ENCODE measurements around the gene ELFN2.

ELFN2 gene

GRCh38 chr22:37345863-37346504 lies 81.3 kb downstream of the ELFN2 start:
- DNase-seq (ENCODE audit: low read depth), result peak; percentile 72

GRCh38 chr22:37344735-37345449 lies 82.4 kb downstream of the ELFN2 start:
- no peak for TF ChIP-seq CTCF (conservative IDR thresholded peaks at IDR 0.05; ENCODE audit: low read depth, low read length)
- no peak overlapping the region for H3K4me3 ChIP-seq (ENCODE audit: low read depth, low read length)
- DNase-seq (ENCODE audit: low read depth), result no peak

More at GRCh38 chr22:37345863-37346504, 81.3 kb downstream of the ELFN2 start:
- no peak overlapping the region for H3K4me3 ChIP-seq (ENCODE audit: low read depth, low read length)
- TF ChIP-seq CTCF (conservative IDR thresholded peaks at IDR 0.05; ENCODE audit: low read depth, low read length), result no peak

GRCh38 chr22:37343863-37344734 lies 83.2 kb downstream of the ELFN2 start:
- TF ChIP-seq CTCF (conservative IDR thresholded peaks at IDR 0.05; ENCODE audit: low read depth, low read length), result no peak
- DNase-seq (ENCODE audit: low read depth), result no peak
- H3K4me3 ChIP-seq (ENCODE audit: low read depth, low read length), result no peak overlapping the region

- no peak overlapping the region for H3K4me3 ChIP-seq (ENCODE audit: low read depth, low read length)
- TF ChIP-seq CTCF (conservative IDR thresholded peaks at IDR 0.05; ENCODE audit: low read depth, low read length), result no peak
- DNase-seq (ENCODE audit: low read depth), result no peak
Measured at GRCh38 chr22:37343348-37343747, 83.9 kb downstream of the ELFN2 start.

- no peak overlapping the region for H3K4me3 ChIP-seq (ENCODE audit: low read depth, low read length)
- no peak for DNase-seq (ENCODE audit: low read depth)
- TF ChIP-seq CTCF (conservative IDR thresholded peaks at IDR 0.05; ENCODE audit: low read depth, low read length), result no peak
Measured at GRCh38 chr22:37342065-37342464, 85.2 kb downstream of the ELFN2 start.

- no peak for TF ChIP-seq CTCF (conservative IDR thresholded peaks at IDR 0.05; ENCODE audit: low read depth, low read length)
- no peak for DNase-seq (ENCODE audit: low read depth)
- H3K4me3 ChIP-seq (ENCODE audit: low read depth, low read length), result no peak overlapping the region
Measured at GRCh38 chr22:37340331-37341262, 86.7 kb downstream of the ELFN2 start.

Measured in choroid plexus epithelial cell (primary cell).